GM23338 (cell line): ENCODE results near the gene ERF.
"Not testable (repeated sequence)": the region's sequence is repeated elsewhere in the genome, so short reads cannot be mapped to it uniquely, and the experiment has no call there.

ENCODE experiments used
- CREB1 ChIP-seq: fragments of 250-450 bp; sonication (Bioruptor Pico); IDR thresholded peaks from 2 replicates; pipeline ENCODE4 v1.5.0; 2020; ENCODE audit warnings: low read depth, mild to moderate bottlenecking, moderate library complexity
- CTCF ChIP-seq, 2 experiments: fragments of 200-600 bp in 1 of 2; sonication (generic) in 1 of 2; conservative IDR thresholded peaks; 2 replicates each; pipeline versions ENCODE4 v1.5.1 to v1.6.1; 2016 to 2017; ENCODE audit warnings: antibody characterized with exemption in 2 of 2, low read depth in 2 of 2, mild to moderate bottlenecking in 2 of 2, moderate library complexity in 1 of 2
- ETS1 ChIP-seq: IDR thresholded peaks from 2 replicates; pipeline ENCODE4 v1.6.1; 2016; ENCODE audit warnings: antibody characterized with exemption
- EZH2 ChIP-seq: fragments of 200-600 bp; sonication (generic); IDR thresholded peaks from one replicate; pipeline ENCODE4 v1.8.0; 2017; ENCODE audit warnings: antibody characterized with exemption, mild to moderate bottlenecking, low read depth; ENCODE audit not compliant: unreplicated experiment
- EZH2phosphoT487 ChIP-seq: fragments of 200-600 bp; sonication (generic); IDR thresholded peaks from one replicate; pipeline ENCODE4 v1.8.1; 2018; ENCODE audit warnings: antibody characterized with exemption; ENCODE audit not compliant: unreplicated experiment
- JUNB ChIP-seq: IDR thresholded peaks from one replicate; pipeline ENCODE4 v1.6.1; 2016; ENCODE audit warnings: antibody characterized with exemption; ENCODE audit not compliant: unreplicated experiment
- NANOG ChIP-seq: IDR thresholded peaks from 2 replicates; pipeline ENCODE4 v1.6.1; 2016; ENCODE audit warnings: antibody characterized with exemption, borderline replicate concordance
- POLR2AphosphoS5 ChIP-seq: IDR thresholded peaks from 2 replicates; pipeline ENCODE4 v1.6.1; 2016; ENCODE audit warnings: antibody characterized with exemption, low read depth
- REST ChIP-seq: IDR thresholded peaks from one replicate; pipeline ENCODE4 v1.6.1; 2018; ENCODE audit warnings: antibody characterized with exemption; ENCODE audit not compliant: unreplicated experiment
- STAT1 ChIP-seq: IDR thresholded peaks from one replicate; pipeline ENCODE4 v1.6.1; 2016; ENCODE audit warnings: antibody characterized with exemption; ENCODE audit not compliant: unreplicated experiment
- ZNF114 ChIP-seq: fragments of 250-450 bp; sonication (Bioruptor Pico); IDR thresholded peaks from 2 replicates; pipeline ENCODE4 v1.5.0; 2020; ENCODE audit warnings: mild to moderate bottlenecking, moderate library complexity
- ZNF331 ChIP-seq: fragments of 250-450 bp; sonication (Bioruptor Pico); IDR thresholded peaks from 2 replicates; pipeline ENCODE4 v1.5.0; 2020; ENCODE audit warnings: low read depth, mild to moderate bottlenecking, moderate library complexity

GRCh38 chr19:42257842-42258241 is 2.9 kb upstream of the ERF start:
- not testable (repeated sequence) for TF ChIP-seq CTCF (conservative IDR thresholded peaks at IDR 0.05; ENCODE audit: low read depth in 2 of 2); CREB1; EZH2; POLR2AphosphoS5; ZNF331 (CRISPR knock-in tag); JUNB; REST; EZH2phosphoT487; ZNF114 (CRISPR knock-in tag); STAT1; NANOG; ETS1
